ENCODE data around the gene WDR81. TPM values are rescaled to one million over a fixed set of nuclear protein-coding genes. Genes with fewer than 3 reads are reported as not detected.
A peak's percentile ranks its signal among the peaks of the same experiment; 100 is the strongest.

WDR81 gene
- total RNA-seq, 1 donor from 2014 or later: 18.3 TPM

GRCh38 chr17:1744551-1745512 is 20.3 kb downstream of the WDR81 start:
- no peaks in the 10 kb centered on the region for H3K27me3 Mint-ChIP-seq
- no peaks in the 10 kb centered on the region for H3K4me1 Mint-ChIP-seq
- H3K9me3 Mint-ChIP-seq: no peaks in the 10 kb centered on the region
- no peak overlapping the region for H3K27ac Mint-ChIP-seq
- intact Hi-C loops (cut with micrococcal nuclease): no loop called here
- no peak overlapping the region for H3K4me3 Mint-ChIP-seq
- DNase-seq: no peak
- no peaks in the 10 kb centered on the region for H3K36me3 Mint-ChIP-seq (ENCODE audit: low read depth)

DNA sequence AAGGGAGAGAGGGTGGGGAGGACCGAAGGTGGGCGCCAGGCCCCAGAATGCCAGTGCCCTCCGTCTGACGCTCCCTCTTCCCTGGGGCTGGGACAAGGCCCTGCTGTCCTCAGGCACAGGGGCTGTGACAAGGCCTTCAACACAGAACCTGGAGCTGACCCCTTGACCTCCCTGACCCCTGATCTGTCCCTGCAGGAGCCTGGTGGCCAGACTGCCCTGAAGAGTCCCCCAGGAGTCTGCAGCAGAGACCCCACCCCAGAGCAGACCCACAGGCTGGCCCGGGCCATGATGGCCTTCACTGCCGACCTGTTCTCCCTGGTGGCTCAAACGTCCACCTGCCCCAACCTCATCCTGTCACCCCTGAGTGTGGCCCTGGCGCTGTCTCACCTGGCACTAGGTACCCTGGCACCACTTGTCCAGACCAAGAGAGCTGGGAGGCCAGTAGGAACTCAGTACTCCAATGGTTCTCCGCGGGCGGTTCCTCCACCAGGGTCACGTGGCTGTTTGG is 21.1 kb downstream of the WDR81 start:
- Mint-ChIP-seq H3K4me1 (no peaks in the 10 kb centered on the region), H3K27ac (no peak overlapping the region), H3K4me3 (no peak overlapping the region), H3K27me3 (no peaks in the 10 kb centered on the region), H3K9me3 (no peaks in the 10 kb centered on the region), H3K36me3 (ENCODE audit: low read depth) (no peaks in the 10 kb centered on the region)
- no peak for DNase-seq
- intact Hi-C loops (cut with micrococcal nuclease): no loop called here

DNA sequence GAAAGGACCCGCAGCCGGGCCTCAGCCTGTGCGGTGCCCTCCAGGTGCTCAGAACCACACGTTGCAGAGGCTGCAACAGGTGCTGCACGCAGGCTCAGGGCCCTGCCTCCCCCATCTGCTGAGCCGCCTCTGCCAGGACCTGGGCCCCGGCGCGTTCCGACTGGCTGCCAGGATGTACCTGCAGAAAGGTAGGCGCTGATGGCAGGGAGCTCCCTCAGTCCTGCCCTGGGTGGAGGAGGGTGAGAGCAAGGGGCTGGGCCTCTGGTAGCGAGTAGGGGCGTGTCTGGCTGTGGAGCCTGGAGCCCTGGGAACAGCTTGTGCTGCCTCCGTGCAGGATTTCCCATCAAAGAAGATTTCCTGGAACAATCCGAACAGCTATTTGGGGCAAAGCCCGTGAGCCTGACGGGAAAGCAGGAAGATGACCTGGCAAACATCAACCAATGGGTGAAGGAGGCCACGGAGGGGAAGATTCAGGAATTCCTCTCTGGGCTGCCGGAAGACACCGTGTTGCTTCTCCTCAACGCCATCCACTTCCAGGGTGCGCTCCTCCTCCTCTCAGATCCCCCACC is 22.6 kb downstream of the WDR81 start:
- no peaks in the 10 kb centered on the region for H3K27me3 Mint-ChIP-seq
- no peak for DNase-seq
- no peak overlapping the region for H3K27ac Mint-ChIP-seq
- no peaks in the 10 kb centered on the region for H3K4me1 Mint-ChIP-seq
- no peak overlapping the region for H3K4me3 Mint-ChIP-seq
- H3K9me3 Mint-ChIP-seq: no peaks in the 10 kb centered on the region
- no peaks in the 10 kb centered on the region for H3K36me3 Mint-ChIP-seq (ENCODE audit: low read depth)
- intact Hi-C loops (cut with micrococcal nuclease): no loop called here

DNA sequence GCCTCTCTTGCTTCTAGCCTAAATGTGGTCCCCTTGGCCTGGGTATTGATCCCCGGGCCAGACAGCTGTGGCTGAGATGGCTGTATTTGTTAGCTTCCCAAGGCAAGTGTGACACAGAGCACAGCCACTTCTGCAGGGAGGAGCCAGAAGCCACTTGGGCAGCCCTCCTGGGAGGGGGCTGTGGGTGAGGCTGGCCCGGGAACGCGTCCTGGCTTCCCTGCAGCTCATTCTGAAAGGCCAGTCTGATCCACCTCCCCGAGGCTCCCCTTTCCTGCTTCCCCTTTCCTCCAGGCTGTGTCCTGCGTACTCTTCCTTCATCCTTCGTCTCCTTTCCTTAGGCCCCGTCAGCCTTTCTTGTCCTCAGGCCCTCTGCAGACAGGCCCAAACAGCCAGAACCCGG is 26.1 kb downstream of the WDR81 start:
- no peaks in the 10 kb centered on the region for H3K4me1 Mint-ChIP-seq
- no peak overlapping the region for H3K27ac Mint-ChIP-seq
- DNase-seq: no peak
- intact Hi-C loops (cut with micrococcal nuclease): no loop called here
- H3K9me3 Mint-ChIP-seq: no peaks in the 10 kb centered on the region
- no peak overlapping the region for H3K4me3 Mint-ChIP-seq
- H3K36me3 Mint-ChIP-seq (ENCODE audit: low read depth): no peaks in the 10 kb centered on the region
- H3K27me3 Mint-ChIP-seq: no peaks in the 10 kb centered on the region

GRCh38 chr17:1752425-1753262 is 28.1 kb downstream of the WDR81 start:
- H3K4me3 Mint-ChIP-seq: no peak overlapping the region
- no peak for DNase-seq

GRCh38 chr17:1753767-1754429 is 29.4 kb downstream of the WDR81 start:
- intact Hi-C loops (cut with micrococcal nuclease): no loop called here
- H3K27me3 Mint-ChIP-seq: peaks cover 9% of the 10 kb centered on the region
- no peak overlapping the region for H3K4me3 Mint-ChIP-seq
- H3K9me3 Mint-ChIP-seq: no peaks in the 10 kb centered on the region
- H3K27ac Mint-ChIP-seq: no peak overlapping the region
- no peaks in the 10 kb centered on the region for H3K36me3 Mint-ChIP-seq (ENCODE audit: low read depth)
- DNase-seq: no peak
- H3K4me1 Mint-ChIP-seq: peaks cover 2% of the 10 kb centered on the region

More at GRCh38 chr17:1752425-1753262, 28.1 kb downstream of the WDR81 start:
- intact Hi-C loops (cut with micrococcal nuclease): no loop called here
- Mint-ChIP-seq H3K9me3 (no peaks in the 10 kb centered on the region), H3K4me1 (no peaks in the 10 kb centered on the region), H3K36me3 (ENCODE audit: low read depth) (no peaks in the 10 kb centered on the region), H3K27ac (no peak overlapping the region), H3K27me3 (peaks cover 4% of the 10 kb centered on the region)

- Mint-ChIP-seq H3K4me3 (no peak overlapping the region), H3K36me3 (ENCODE audit: low read depth) (no peaks in the 10 kb centered on the region), H3K4me1 (peaks cover 2% of the 10 kb centered on the region), H3K27ac (no peak overlapping the region), H3K27me3 (peaks cover 9% of the 10 kb centered on the region), H3K9me3 (no peaks in the 10 kb centered on the region)
- no peak for DNase-seq
- intact Hi-C loops (cut with micrococcal nuclease): no loop called here
Measured at GRCh38 chr17:1754430-1755112, 30.1 kb downstream of the WDR81 start.

GRCh38 chr17:1755252-1755826 is 30.8 kb downstream of the WDR81 start:
- Mint-ChIP-seq H3K4me1 (peaks cover 2% of the 10 kb centered on the region), H3K27ac (no peak overlapping the region), H3K36me3 (ENCODE audit: low read depth) (no peaks in the 10 kb centered on the region), H3K27me3 (peaks cover 9% of the 10 kb centered on the region), H3K9me3 (no peaks in the 10 kb centered on the region), H3K4me3 (no peak overlapping the region)
- intact Hi-C loops (cut with micrococcal nuclease): no loop called here
- no peak for DNase-seq

- no peaks in the 10 kb centered on the region for H3K36me3 Mint-ChIP-seq (ENCODE audit: low read depth)
- no peak overlapping the region for H3K27ac Mint-ChIP-seq
- no peaks in the 10 kb centered on the region for H3K9me3 Mint-ChIP-seq
- DNase-seq: no peak
- H3K27me3 Mint-ChIP-seq: peaks cover 9% of the 10 kb centered on the region
- intact Hi-C loops (cut with micrococcal nuclease): no loop called here
- H3K4me1 Mint-ChIP-seq: peaks cover 2% of the 10 kb centered on the region
- no peak overlapping the region for H3K4me3 Mint-ChIP-seq
Measured at GRCh38 chr17:1755827-1756262, 31.3 kb downstream of the WDR81 start.

DNA sequence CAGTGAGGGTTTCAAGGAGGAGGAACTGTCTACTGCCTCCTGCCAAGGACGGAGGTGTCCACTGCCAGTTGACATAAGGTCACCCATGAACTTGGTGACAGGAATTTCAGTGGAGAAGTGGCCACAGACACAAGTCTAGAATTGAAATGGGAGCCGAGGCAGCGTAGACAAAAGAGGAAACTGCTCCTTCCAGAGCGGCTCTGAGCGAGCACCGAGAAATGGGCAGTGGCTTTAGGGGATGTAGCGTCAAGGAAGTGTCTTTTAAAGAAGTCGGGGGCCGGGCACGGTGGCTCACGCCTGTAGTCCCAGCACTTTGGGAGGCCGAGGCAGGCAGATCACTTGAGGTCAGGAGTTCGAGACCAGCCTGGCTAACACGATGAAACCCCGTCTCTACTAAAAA is 34.3 kb downstream of the WDR81 start:
- Mint-ChIP-seq H3K27me3 (peaks cover 9% of the 10 kb centered on the region), H3K4me3 (no peak overlapping the region), H3K9me3 (no peaks in the 10 kb centered on the region), H3K27ac (no peak overlapping the region), H3K36me3 (ENCODE audit: low read depth) (no peaks in the 10 kb centered on the region), H3K4me1 (peaks cover 14% of the 10 kb centered on the region)
- intact Hi-C loops (cut with micrococcal nuclease): no loop called here
- DNase-seq: no peak

DNA sequence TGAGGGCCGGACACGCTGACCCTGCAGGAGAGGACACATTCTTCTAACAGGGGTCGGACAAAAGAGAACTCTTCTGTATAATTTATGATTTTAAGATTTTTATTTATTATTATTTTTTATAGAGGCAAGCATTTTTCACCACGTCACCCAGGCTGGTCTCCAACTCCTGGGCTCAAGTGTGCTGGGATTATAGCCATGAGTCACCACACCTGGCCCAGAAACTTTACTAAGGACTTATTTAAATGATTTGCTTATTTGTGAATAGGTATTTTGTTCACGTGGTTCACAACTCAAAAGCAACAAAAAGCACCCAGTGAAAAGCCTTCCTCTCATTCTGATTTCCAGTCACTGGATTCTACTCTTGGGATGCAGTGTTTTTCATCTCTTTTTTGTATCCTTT is 35.0 kb downstream of the WDR81 start:
- Mint-ChIP-seq H3K36me3 (ENCODE audit: low read depth) (peaks cover 1% of the 10 kb centered on the region), H3K9me3 (no peaks in the 10 kb centered on the region), H3K4me1 (peaks cover 22% of the 10 kb centered on the region), H3K27ac (no peak overlapping the region), H3K4me3 (no peak overlapping the region), H3K27me3 (peaks cover 9% of the 10 kb centered on the region)
- intact Hi-C loops (cut with micrococcal nuclease): no loop called here
- no peak for DNase-seq

DNA sequence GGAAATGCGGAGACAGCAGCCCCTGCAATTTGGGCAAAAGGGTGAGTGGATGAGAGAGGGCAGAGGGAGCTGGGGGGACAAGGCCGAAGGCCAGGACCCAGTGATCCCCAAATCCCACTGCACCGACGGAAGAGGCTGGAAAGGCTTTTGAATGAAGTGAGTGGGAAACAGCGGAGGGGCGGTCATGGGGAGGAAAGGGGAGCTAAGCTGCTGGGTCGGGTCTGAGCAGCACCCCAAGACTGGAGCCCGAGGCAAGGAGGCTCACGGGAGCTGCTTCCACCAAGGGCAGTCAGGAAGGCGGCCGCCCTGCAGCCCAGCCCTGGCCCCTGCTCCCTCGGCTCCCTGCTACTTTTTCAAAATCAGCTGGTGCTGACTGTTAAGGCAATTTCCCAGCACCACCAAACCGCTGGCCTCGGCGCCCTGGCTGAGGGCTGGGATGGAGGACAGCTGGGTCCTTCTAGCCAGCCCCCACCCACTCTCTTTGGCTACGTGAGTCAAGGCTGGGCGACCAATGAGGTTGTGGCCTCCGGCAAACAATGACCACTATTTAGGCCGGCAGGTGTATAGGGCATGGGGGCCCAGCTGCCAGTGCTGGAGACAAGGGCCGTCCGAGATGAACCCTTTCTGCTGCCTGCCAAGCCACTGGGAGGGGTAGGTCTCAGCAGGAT is 37.9 kb downstream of the WDR81 start:
- Mint-ChIP-seq H3K27ac (peak overlapping the region; percentile 67), H3K4me3 (no peak overlapping the region), H3K27me3 (peaks cover 5% of the 10 kb centered on the region), H3K9me3 (no peaks in the 10 kb centered on the region), H3K36me3 (ENCODE audit: low read depth) (peaks cover 2% of the 10 kb centered on the region), H3K4me1 (peaks cover 24% of the 10 kb centered on the region)
- intact Hi-C loops (cut with micrococcal nuclease): loop anchor here (5.0 kb wide), 1 partner anchor 40 kb away; the partner anchor contains the start of gene WDR81
- no peak for DNase-seq

Measured in activated CD4-positive, alpha-beta T cell treated with anti-CD3 and anti-CD28 coated beads, Interleukin-2, amount 10 ng/mL, durations not matched to agents 24 days and 14 days (primary cell).